Stimulated activated CD8-positive, alpha-beta memory T cell treated with anti-CD3 and anti-CD28 coated beads, Interleukin-15, amount 100 ng/mL, for 4 hours (primary cell): Measurements from ENCODE around the gene NOTCH4.
A peak's percentile ranks its signal among the peaks of the same experiment; 100 is the strongest.

Experiments used
- DNase-seq, 2 donors: peaks; one replicate each; pipeline ENCODE4 v3.0.0-alpha.2; 2020; ENCODE audit warnings: low read depth in 2 of 2

The NOTCH4 gene

GRCh38 chr6:32163559-32164258 is 60.2 kb downstream of the NOTCH4 start:
- DNase-seq, result no peak

GRCh38 chr6:32158052-32158451 is 65.8 kb downstream of the NOTCH4 start:
- DNase-seq, result no peak

- DNase-seq, result no peak
Measured at GRCh38 chr6:32156891-32157290, 67.0 kb downstream of the NOTCH4 start.

DNA sequence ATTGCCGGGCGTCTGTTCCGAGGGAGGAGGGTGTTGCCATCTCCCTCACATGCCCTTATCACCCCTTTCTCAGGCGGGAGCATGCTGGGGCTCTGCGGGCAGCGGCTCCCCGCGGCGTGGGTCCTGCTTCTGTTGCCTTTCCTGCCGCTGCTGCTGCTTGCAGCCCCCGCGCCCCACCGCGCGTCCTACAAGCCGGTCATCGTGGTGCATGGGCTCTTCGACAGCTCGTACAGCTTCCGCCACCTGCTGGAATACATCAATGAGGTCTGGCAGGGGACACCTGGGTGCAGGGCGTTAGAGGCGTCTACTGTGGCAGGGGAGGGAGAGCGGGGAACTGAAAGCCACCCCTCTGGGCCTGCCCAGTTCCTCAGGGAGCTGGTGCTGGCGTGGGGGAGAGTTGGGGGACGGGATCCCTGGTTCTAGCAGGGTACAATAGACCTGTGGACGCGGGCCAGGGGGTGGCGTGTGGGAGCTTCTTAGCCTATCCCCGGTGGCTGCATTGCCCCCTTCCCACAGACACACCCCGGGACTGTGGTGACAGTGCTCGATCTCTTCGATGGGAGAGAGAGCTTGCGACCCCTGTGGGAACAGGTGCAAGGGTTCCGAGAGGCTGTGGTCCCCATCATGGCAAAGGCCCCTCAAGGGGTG is 69.2 kb downstream of the NOTCH4 start:
- peak; percentile 26 to 38 for DNase-seq

GRCh38 chr6:32153564-32154513 is 70.0 kb downstream of the NOTCH4 start, which contains the start of gene PPT2:
PPT2 (plus strand) TSS chr6:32154141; CDS start chr6:32154595, 454 bp downstream.
- DNase-seq, result peak; percentile 48 to 60

DNA sequence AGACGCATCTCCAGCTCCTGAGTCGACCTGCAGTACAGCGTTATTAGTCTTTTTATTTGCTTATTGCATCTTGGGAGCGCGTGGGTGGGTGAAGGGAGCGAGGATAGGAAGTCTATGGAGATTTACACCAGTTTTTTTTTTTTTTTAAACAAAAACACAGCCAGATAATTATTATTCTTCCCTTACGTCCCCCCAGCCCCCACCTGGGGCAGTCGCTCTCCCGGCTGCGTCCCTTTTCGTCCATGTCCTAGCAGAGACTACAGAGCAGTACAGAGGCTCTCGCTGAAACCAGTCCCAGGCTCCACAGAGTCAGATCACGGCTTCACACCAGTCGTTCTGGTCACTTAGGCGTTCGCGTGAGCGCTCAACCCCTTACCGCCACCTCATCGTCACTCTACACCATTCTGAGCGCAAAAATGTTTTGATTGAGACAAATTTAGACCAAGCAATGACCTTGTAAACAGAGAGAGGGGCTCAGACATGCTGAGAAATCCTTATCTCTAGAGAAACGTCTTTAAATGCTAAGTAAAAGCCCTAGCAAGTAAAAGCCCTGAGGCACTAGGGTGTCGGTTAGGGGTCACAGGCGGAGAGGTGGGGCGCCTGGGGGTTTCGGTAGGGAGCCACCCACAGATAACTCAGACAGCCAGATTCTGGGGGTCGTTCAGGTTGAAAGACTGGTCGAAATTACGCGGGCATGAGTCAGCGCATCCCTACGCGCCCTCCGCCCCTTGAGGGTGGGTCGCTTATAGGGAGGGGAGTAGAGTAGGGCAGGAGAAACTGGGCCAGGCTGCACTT is 70.9 kb downstream of the NOTCH4 start:
- DNase-seq, result no peak

GRCh38 chr6:32151863-32152768 is 71.8 kb downstream of the NOTCH4 start, which contains the start of gene PRRT1:
PRRT1 (minus strand) TSS chr6:32151939; CDS start chr6:32151827, 112 bp downstream.
- no peak for DNase-seq

DNA sequence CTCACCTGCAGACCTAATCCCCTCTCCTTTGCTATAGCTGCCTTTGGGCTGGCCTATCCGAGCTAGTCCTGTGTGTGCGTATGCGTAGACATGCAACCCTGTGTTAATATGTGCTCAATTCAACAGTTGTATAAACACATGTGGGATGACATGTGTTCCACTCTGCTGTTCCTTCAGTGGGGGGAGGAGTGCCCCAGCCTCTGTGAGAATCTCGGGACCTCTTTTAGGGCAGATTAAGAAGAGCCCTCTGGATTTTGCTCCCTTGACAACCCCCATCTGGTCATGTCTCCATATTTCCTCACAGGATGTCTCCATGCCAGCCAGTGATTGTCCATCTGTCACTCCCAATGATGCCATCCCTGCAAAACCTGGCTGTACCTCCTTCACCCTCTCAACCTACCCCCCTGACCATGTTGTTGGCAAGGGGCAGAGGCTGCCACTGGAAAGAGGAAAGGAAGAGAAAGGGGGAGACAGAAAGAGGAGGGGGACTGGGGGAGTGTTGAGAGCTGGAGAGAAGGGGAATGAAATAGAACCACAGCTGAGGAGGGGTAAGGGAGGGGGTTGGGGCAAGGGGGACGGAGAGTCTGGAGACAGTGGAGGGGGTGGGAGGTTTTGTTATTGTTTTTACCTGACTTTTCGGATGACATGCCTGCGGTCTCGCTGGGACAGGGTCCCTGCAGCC is 72.5 kb downstream of the NOTCH4 start:
- DNase-seq, result no peak

- DNase-seq, result no peak
Measured at GRCh38 chr6:32149932-32150870, 73.7 kb downstream of the NOTCH4 start.

DNA sequence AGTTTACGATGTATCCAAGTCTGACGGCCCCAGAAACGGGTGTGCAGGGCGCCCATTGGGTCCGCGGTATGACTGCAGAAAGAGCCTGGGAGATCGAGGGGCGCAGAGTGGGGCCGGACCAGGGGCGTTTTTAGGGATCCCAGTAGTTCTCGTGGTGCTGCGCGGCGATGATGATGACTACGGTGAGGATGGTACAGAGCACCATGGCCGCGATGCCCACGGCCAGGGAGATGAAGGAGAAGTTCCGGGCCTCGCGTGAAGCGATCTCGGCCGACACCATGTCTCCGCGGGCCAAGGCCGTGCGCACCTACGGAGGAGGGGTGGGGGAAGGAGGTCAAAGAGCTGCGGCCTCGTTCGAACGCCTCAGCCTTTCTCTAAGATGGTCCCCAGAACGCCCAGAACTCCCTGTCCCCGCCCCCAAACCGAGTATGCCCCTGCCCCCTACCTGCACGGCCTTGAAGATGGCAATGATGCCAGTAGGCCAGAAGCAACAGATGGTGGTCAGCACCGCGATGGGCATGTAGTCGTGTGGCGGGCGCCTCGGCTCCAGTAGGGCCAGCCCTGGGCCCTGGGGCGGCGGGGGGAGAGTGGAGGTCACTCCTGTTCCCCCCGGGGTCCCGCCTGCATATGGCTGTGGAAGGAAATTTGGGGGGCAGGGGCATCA is 74.6 kb downstream of the NOTCH4 start:
- no peak for DNase-seq

- DNase-seq, result peak; percentile 39 to 40
Measured at GRCh38 chr6:32148289-32149091, 75.4 kb downstream of the NOTCH4 start.

GRCh38 chr6:32147401-32148132 is 76.3 kb downstream of the NOTCH4 start:
- DNase-seq, result no peak

- DNase-seq, result no peak
Measured at GRCh38 chr6:32146687-32147086, 77.2 kb downstream of the NOTCH4 start.

GRCh38 chr6:32146287-32146686 is 77.6 kb downstream of the NOTCH4 start:
- no peak for DNase-seq
